ENCODE data around the gene MCRIP2.

Gene MCRIP2

DNA sequence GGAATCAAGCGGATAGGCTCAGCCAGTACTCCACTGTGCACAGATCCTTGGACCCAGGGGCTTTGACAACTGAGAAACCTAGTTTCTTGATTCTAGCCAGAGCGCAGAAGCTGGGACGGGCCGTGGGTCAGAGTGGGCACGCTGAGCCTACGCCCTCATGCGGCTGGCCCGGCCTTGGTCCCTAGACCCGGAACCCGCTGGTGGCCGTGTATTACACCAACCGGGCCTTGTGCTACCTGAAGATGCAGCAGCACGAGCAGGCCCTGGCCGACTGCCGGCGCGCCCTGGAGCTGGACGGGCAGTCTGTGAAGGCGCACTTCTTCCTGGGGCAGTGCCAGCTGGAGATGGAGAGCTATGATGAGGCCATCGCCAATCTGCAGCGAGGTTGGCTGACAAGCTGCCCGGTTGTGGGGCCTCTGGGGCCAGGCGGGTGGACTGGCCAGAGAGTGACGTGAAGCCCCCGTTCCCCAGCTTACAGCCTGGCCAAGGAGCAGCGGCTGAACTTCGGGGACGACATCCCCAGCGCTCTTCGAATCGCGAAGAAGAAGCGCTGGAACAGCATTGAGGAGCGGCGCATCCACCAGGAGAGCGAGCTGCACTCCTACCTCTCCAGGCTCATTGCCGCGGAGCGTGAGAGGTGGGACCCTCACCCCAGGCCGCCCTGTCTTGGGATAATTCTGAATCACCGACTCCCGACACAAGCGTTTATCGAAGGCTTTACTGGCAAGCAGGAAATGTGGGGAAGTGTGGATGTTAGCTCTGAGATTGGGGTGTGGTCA, 39.5 kb downstream of the MCRIP2 start:
- peak overlapping the region; percentile 94 for H3K27ac ChIP-seq
- CTCF ChIA-PET = interaction anchor here (1.1 to 1.2 kb wide), 2 partner anchors 19 to 20 kb away, joined by 3 to 4 read pairs; no protein-coding TSS in a partner anchor
- TF ChIP-seq, protein P1, sequence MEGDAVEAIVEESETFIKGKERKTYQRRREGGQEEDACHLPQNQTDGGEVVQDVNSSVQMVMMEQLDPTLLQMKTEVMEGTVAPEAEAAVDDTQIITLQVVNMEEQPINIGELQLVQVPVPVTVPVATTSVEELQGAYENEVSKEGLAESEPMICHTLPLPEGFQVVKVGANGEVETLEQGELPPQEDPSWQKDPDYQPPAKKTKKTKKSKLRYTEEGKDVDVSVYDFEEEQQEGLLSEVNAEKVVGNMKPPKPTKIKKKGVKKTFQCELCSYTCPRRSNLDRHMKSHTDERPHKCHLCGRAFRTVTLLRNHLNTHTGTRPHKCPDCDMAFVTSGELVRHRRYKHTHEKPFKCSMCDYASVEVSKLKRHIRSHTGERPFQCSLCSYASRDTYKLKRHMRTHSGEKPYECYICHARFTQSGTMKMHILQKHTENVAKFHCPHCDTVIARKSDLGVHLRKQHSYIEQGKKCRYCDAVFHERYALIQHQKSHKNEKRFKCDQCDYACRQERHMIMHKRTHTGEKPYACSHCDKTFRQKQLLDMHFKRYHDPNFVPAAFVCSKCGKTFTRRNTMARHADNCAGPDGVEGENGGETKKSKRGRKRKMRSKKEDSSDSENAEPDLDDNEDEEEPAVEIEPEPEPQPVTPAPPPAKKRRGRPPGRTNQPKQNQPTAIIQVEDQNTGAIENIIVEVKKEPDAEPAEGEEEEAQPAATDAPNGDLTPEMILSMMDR (conservative IDR thresholded peaks at IDR 0.05; ENCODE audit: low read depth) = no peak
- no peak for DNase-seq (ENCODE audit: low spot score)
- POLR2A ChIA-PET (ENCODE audit: low non-redundant PET) = no interaction called here

DNA sequence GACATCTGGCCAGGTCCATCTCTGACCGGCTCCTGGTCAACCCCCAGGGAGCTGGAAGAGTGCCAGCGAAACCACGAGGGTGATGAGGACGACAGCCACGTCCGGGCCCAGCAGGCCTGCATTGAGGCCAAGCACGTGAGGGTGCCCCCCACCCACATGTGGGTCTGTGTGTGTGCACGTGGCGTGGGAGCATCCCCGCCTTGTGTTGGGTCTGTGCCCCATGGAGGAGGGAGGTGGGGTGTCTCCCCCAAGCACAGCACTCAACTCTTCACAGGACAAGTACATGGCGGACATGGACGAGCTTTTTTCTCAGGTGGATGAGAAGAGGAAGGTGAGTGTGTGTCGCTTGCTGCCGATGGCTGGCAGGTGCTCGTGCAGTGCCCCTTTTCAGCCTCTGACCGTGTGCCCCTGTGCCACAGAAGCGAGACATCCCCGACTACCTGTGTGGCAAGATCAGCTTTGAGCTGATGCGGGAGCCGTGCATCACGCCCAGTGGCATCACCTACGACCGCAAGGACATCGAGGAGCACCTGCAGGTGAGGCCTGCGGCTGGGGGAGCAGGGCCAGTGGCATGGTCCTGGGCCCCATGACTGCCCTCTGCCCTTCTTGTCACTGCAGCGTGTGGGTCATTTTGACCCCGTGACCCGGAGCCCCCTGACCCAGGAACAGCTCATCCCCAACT, 40.3 kb downstream of the MCRIP2 start:
- ChIA-PET POLR2A (ENCODE audit: low non-redundant PET) (no interaction called here), CTCF (interaction anchor here (1.0 to 1.2 kb wide), 2 partner anchors 14 to 19 kb away, joined by 3 to 4 read pairs; partner anchors contain the start of gene RHOT2)
- DNase-seq (ENCODE audit: low spot score) = no peak
- TF ChIP-seq, protein P1 (conservative IDR thresholded peaks at IDR 0.05; ENCODE audit: low read depth) = no peak
- peak overlapping the region; percentile 94 for H3K27ac ChIP-seq

DNA sequence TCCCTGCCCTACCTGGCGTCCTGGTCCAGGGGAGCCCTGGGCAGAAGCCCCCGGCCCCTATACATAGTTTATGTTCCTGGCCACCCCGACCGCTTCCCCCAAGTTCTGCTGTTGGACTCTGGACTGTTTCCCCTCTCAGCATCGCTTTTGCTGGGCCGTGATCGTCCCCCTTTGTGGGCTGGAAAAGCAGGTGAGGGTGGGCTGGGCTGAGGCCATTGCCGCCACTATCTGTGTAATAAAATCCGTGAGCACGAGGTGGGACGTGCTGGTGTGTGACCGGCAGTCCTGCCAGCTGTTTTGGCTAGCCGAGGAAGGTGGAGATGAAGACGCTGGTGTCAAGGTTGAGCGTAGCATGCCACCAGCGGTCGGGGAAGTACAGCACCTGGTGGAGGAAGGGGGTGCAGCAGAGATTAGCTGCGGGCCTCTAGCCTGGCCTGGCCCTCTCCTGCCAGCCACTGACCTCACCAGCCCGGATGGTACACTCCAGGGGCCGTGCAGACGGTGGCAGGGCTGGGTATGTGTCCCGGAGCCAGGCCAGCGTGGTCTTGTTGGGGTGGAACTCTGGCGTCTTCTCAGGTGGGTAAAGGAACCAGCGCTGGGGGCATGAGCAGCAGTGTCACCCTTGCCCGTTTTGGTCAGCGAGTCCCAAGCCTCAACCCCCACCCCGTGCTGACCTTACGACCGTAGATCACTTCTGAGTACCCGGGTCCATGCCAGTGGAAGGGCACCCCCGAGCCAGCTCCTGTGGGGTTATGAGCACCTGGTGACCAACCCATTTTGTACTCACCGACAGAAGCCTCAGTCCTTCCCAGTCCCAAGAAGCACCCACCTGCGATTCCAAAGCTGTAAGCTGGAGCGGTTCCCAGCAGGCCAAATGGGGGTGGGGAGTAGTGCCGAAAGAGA, 41.1 kb downstream of the MCRIP2 start:
- TF ChIP-seq, protein P1 (conservative IDR thresholded peaks at IDR 0.05; ENCODE audit: low read depth) = no peak
- peak overlapping the region; percentile 94 for H3K27ac ChIP-seq
- CTCF ChIA-PET = interaction anchor here (1.0 kb wide), 1 partner anchor 15 kb away, joined by 4 read pairs; the partner anchor contains the start of gene RHOT2
- POLR2A ChIA-PET (ENCODE audit: low non-redundant PET) = no interaction called here
- DNase-seq (ENCODE audit: low spot score) = no peak

DNA sequence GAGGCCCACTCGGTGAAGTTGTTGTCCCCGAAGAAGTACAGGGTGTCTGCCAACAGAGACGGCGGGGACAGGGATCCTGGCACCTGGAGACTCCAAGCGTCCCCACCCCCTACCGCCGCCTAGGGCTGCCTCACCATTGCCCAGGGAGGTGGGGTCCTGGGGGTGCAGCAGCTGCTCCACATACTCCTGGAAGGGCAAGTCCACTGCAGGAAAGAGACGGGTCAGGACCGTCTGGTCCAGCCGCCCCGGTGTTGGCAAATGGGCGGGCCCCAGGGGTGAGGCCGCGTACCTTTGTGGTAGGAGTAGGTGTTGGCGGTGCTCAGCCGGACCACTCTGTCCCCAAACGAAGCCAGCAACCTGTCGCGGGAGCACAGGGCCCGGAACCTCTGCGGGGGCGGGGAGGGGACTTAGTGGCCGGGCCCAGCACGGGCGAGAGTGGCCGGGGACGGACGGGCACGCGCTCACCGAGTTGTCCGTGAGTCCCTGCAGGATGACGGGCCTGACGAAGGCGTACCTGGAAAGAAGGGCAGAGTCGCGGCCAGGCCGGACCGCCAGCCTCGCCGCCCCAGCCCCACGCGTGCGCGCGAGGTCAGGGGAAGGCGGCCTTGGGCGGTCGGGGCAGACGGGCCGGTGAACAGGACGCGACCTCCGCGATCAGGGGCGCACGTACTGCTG, 41.9 kb downstream of the MCRIP2 start:
- TF ChIP-seq, protein P1 (conservative IDR thresholded peaks at IDR 0.05; ENCODE audit: low read depth) = no peak
- H3K27ac ChIP-seq = peak overlapping the region; percentile 94
- no peak for DNase-seq (ENCODE audit: low spot score)
- ChIA-PET POLR2A (ENCODE audit: low non-redundant PET) (interaction anchor here (0.6 to 1.2 kb wide), 3 partner anchors 11 to 612 kb away, joined by 3 to 5 read pairs (median 5); no protein-coding TSS in a partner anchor), CTCF (interaction anchor here (0.6 to 1.6 kb wide), 4 partner anchors 16 to 91 kb away, joined by 3 to 5 read pairs (median 4); partner anchors contain the start of genes METRN and RHOT2)

DNA sequence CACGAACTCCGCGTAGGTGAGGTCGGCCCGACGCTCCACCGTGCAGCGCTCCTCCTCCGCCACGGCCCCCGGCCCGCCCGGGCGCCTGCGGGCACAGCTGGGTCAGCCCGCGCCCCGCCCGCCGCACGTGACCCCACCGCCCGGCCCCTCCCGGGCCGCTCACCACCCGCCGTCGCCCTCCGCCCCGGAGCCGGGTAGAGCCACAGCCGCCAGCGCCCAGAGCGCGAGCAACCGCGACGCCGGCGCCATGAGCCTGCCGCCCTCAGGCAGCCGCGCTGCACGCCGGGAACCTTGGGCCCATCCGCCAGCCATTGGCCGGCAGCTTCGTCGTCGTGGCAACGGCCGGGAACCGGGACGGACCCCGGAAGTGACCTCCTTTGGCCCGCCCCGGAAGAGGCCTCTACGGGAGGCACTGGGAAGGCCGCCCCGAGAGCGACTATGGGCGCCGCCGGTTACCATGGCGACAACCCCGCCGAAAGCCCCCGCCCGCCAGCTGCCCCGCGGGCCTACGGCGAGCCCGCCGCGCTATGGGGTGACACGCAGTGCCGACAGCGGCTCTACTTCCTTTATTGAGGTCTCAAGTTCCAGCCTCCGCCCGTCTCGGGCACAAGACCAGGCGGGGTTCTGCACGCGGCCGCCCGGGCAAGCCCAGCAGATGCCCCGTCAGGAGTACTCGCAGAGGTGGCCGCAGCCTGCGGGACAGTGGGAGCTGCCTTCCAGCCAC, 42.6 kb downstream of the MCRIP2 start, which contains the start of gene JMJD8:
Gene JMJD8 (minus strand): TSS at position 264 of the 724 bp plus-strand sequence. CDS start 15 bp downstream, at position 249.
- DNase-seq (ENCODE audit: low spot score) = peak; percentile 85
- POLR2A ChIA-PET (ENCODE audit: low non-redundant PET) = interaction anchor here (0.6 to 1.2 kb wide), 3 partner anchors 11 to 612 kb away, joined by 3 to 5 read pairs (median 5); no protein-coding TSS in a partner anchor
- peak within 1 kb of the TSS; percentile 94 for H3K27ac ChIP-seq
- CTCF ChIA-PET = interaction anchor here (0.6 to 1.6 kb wide), 3 partner anchors 31 to 92 kb away, joined by 3 to 5 read pairs (median 3); partner anchors contain the start of gene METRN
- TF ChIP-seq, protein P1 (conservative IDR thresholded peaks at IDR 0.05; ENCODE audit: low read depth) = no peak
